HG02943 (cell line): ENCODE measurements around the gene HOATZ.

Experiments
- ATAC-seq: cut with Tn5 transposase; IDR thresholded peaks from one replicate; pipeline ENCODE4 v1.9.1; 2021; ENCODE audit warnings: mild to moderate bottlenecking, low read depth, moderate library complexity; ENCODE audit not compliant: unreplicated experiment

The HOATZ gene

DNA sequence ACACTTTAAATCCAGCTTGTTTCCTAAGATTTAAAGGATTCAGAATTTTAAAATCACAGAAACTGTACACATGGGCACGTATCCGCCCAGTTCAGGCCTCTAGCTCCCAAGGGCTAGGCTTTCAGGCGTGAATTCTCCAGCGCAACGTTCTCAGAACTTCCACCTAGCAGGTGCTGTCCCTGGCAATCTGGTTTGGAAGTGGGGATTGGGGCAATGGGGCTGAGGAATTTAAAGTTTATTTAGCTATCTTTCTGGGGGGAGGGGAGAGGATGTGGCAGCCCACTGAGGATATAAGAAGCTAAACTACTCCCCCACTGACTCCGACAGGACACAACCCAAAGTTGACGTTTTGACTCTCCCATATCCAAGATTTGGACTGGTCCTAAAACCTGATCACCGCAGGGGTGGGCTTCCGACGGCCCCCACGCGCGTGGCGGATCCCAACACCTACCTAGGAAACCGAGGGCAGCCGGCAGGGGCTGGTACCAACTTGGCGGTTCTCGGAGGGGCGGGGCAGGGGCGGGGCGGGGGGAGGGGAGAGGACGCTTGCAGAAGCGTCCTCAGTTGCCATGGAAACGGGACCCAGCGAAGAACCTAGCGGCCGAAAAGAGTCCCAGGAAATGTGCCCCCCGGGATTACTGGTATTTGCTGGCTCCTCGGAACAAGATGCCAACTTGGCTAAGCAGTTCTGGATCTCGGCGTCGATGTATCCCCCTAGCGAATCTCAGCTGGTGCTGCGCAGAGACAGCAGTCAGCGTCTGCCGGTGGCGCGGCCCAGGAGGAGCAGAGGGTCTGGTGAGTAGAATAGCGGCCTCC, at the start of gene HOATZ:
HOATZ (plus strand) TSS at position 563 of the 816 bp plus-strand sequence; CDS start at position 570, 7 bp downstream.
- no peak for ATAC-seq

- ATAC-seq, result no peak
These were observed 49.2 kb upstream of the HOATZ start for GRCh38 chr11:111465400-111465799.

GRCh38 chr11:111466615-111467014, 48.0 kb upstream of the HOATZ start:
- no peak for ATAC-seq

GRCh38 chr11:111469200-111469599, 45.4 kb upstream of the HOATZ start:
- no peak for ATAC-seq

DNA sequence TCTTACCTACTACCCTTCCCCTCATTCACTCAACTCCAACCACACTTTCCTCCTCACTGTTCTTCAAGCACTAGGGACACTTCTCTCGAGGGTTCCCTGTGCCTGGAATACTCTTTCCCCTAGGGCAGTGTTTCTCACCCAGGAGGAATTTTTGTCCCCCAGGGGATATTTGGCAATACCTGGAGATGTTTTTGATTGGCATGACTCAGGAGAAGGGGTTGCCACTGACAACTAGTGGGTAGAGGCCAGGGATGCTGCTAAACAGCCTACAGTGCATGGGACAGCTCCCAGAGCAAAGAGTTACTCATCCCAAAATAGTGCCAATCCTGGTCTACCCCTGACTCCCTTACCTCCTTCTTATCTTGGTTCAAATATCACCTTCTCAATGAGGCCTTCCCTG, 42.4 kb upstream of the HOATZ start:
- no peak for ATAC-seq

- ATAC-seq, result no peak
These were observed 40.1 kb upstream of the HOATZ start for GRCh38 chr11:111474432-111474831.

DNA sequence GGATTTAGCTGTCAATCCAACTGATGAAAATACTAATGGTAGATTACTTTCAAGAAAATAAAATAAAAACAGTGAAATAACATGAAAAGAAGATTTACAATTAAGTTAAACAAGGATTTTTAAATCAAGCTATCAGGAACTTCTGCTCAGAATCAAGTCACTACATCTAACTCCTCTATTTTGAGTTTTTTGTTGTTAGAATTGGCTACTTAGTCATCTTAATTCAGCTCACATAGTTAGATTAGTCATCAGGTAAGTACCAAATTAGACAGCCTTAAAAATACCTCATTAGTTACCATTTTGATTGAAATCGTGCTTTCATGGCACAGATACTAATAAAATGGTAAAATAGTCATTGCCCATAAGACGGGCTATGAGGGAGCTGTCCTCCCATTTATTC, 38.2 kb upstream of the HOATZ start:
- ATAC-seq, result no peak

- no peak for ATAC-seq
These were observed 37.6 kb upstream of the HOATZ start for GRCh38 chr11:111476956-111477355.

DNA sequence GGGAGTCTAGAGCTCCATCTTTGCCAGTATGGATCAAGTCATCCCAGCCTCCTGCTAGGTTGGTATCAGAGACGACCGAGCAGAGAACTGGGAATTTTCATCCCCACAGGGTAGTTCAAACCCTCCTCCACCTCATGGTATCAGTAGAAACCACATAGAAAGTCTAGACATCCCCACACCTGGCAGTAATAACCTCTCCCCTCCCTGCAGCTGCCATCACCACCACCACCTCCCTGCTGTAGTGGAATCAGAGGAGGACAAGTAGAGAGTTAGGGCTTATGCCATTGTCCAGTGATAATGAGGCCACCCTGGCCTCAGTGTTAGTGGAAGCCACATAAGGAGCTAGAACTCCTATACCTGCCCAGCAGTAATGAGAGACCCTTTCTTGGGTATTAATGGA, 36.7 kb upstream of the HOATZ start:
- ATAC-seq, result no peak

DNA sequence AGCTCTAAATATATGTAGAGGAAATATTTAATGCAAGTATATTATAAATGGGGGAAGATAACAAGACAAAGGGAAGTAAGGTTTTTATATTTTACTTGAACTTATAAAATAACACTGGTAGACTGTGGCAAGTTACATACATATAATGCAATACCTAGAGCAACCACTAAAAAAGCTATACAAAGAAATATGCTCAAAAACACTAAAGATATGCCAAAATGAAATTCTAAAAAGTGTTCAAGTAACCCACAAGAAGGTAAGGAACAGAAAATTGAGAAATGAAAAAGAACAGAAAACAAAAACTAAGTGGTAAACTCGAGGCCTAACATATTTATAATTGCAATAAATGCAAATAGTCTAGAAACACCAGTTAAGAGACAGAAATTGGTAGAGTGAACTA, 34.9 kb upstream of the HOATZ start:
- no peak for ATAC-seq

DNA sequence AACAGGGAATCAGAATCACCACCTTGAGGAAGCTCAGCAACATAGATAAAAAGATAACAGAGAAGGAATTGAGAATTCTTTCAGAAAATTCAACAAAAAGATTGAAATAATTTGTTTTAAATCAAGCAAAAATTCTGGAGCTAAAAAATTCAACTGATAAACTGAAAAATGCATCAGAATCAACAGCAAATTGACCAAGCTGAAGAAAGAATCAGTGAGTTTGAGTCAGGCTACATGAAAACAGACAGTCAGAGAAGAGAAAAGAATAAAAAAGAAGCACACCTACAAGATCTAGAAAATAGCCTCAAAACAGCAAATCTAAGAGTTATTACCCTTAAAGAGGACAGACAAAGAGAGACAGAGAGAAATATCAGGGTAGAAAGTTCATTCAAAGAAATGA, 31.1 kb upstream of the HOATZ start:
- no peak for ATAC-seq

GRCh38 chr11:111490496-111490895, 24.1 kb upstream of the HOATZ start:
- no peak for ATAC-seq

GRCh38 chr11:111494040-111494439, 20.5 kb upstream of the HOATZ start:
- no peak for ATAC-seq

DNA sequence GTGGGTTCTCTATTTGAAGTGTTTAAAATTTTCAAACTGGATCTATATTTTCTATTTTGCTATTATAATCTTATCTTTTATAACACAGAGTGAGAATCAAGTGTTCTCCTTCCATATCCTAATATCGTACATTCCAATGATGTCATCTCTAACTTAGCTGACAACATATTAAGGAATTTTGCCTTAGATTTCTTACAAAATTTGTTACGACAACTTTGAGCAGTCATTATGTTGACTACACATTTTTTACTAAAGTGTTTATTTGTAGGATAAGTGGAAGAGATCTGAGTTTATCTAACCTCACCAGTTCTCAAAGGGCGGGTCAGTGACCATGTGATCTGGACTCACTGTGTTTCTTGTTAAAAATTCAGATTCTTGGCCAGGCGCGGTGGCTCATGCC, 15.1 kb upstream of the HOATZ start:
- no peak for ATAC-seq

- no peak for ATAC-seq
These were observed 14.1 kb upstream of the HOATZ start for GRCh38 chr11:111500481-111500880.

- ATAC-seq, result no peak
These were observed 12.0 kb upstream of the HOATZ start for GRCh38 chr11:111502611-111503010.

- ATAC-seq, result no peak
These were observed 4.3 kb upstream of the HOATZ start for GRCh38 chr11:111510311-111510710.

DNA sequence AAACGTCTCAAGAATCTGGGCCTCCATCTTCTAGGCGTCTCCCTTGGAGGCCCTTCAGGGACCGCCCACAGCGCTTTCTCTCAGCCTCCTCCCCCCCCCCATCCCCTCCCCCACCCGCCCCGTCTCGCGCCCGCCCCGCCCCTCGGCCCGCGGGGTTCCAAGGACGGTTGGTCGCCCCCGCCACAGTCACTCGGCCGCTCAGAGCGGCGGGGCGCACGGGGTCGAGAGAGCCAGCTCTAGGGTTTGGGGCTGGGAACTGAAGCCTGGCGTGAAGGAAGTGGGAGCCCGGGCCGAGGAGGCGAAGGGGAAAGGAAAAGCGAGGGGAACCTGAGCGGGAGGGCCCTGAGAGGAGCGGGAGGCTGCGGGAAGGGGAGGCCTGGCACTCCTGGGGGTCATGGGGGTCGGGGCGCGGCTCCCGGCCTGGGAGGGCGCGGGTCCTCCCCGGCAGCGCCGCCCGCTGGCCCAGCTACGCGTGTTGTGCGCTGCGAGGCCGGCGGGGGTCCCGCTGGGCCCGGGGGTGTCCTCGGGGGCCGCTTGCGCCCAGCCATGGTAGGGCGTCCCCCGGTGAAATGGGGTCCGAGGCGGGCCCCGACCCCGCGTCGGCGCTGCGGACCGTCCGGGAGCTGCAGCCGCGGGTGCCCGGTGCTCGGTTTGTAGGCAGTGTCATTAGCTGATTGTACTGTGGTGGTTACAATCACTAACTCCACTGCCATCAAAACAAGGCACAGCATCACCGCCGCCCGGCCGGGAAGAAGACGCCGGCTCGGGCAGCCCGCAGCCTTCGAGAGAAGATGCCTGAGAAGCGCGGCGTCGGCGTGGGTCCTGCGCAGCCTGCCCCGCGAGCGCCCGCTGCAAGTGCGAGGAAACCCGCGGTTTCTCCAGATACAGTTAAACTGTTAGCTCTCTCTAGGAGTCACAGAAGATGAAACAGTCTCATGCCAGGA, 2.0 kb upstream of the HOATZ start, which contains the start of gene BTG4:
BTG4 (minus strand) TSS at position 91 of the 944 bp plus-strand sequence. CDS start 13,610 bp downstream, outside the sequence.
- no peak for ATAC-seq

DNA sequence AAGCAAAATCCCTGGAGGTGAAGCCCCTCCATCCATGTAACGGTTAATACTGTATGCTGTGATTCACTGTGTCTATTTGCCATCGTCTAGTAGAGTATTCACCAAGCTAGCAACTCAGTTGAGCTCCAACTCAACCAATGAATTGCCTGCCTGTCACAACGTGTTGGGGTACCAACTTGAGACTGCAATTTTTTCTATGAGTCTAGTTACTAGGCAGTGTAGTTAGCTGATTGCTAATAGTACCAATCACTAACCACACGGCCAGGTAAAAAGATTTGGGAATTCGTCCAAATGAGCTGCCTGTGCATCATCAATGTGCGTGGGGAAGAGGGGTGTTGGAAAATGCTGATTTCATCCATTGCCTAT, 1.4 kb upstream of the HOATZ start:
- ATAC-seq, result no peak

DNA sequence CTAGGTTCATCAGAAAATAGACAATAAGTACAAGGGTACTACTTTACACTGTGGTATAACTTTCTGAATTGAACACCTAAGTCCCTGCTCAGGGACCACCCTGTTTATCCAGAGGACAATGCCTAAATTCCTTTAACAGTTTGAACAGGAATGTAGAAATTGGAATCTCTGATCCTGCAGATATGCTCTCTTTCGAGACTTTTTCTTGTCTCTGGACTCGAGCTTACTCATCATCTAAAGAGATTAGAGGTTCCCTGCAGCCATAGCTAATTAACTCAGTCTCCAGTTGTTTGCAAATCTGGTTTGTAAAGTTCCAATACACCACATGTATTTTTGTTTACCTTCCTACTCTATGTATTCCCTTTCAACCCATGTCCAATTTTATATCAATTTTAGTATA, 1.0 kb downstream of the HOATZ start:
- no peak for ATAC-seq

GRCh38 chr11:111518668-111519067, 4.1 kb downstream of the HOATZ start:
- no peak for ATAC-seq
